DMS53 treated with DMSO at 0.1 percent for 48 hours (cell line): ENCODE measurements around the gene ETF1.

ENCODE experiments used
- DNase-seq: peaks from one replicate; lab custom pipeline; 2025; ENCODE audit not compliant: unreplicated experiment; lab: John Stamatoyannopoulos, UW

Gene ETF1

GRCh38 chr5:138542956-138543729 is at the start of gene ETF1:
ETF1 (minus strand) TSS chr5:138543236; CDS start chr5:138542918, 318 bp downstream.
- DNase-seq, result peak; percentile 98

- no peak for DNase-seq
Observed at GRCh38 chr5:138588013-138588788, 45.2 kb upstream of the ETF1 start.

DNA sequence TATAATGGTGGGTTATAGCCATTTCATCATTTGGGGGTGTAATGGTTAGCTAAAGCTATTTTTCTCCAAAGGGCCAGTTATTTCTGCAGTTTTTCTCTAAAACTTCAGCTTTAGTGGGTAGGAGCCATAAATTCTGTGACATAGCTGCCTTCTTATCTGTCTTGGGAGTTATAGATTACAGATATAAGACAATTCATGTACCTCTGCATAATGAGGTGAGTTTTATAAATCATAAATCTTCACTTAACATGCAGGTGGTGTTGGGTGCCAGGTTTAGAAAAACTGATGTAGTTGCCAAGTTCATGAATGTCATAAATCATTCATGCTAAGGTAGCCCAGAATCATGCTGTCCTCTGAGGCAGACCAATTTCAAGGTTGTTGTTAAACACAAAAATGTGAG is 42.1 kb upstream of the ETF1 start:
- DNase-seq, result no peak

DNA sequence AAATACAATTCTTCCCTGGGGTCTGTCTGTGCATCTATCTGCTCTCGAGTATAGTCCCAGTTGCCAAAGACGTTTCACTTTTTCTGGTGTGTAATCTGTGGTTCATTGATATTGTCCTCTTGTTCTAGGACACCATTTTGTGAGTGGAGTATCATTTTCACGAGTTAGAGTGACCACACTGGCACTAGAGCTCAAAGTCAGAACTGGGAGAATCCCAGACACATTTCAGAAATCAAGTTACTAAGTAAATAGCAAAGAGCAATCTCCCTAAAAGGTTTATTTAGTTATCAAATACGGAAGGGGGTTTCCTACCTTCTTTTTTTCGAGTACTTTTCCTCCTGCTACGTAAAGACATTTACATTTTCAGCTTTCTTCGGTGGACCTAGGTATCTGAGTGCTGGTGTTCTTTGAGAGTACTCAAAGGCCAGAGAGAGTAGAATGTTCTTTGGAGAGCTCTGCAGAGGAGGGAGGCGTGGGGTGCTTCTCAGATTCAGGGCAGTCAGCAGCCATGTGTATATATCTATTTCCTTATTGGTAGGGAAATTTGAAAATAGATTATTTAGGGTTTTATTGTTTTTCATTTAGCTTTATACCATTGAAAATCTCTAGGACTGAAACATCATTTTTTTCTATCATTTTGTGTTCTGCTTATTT is 41.1 kb upstream of the ETF1 start:
- peak; percentile 31 for DNase-seq

DNA sequence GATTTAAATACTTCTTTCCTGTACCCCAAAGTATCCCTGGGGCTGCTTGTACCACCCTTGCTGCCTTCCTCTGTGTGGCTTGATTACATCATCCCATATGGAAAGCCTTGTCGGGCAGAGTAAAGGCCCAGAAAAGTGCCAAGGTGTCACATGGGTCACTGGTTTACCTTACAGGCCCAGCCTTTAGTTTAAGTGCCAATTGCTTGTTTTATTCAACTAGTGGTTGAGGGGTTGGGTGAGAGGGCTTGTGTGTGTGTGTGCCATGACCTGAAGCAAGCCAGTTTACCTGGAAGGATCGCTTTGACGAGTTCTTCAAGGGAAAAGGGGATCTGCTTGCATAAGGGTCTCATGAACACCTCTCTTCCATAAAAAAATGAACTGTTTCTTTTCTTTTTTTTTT is 39.9 kb upstream of the ETF1 start:
- no peak for DNase-seq

DNA sequence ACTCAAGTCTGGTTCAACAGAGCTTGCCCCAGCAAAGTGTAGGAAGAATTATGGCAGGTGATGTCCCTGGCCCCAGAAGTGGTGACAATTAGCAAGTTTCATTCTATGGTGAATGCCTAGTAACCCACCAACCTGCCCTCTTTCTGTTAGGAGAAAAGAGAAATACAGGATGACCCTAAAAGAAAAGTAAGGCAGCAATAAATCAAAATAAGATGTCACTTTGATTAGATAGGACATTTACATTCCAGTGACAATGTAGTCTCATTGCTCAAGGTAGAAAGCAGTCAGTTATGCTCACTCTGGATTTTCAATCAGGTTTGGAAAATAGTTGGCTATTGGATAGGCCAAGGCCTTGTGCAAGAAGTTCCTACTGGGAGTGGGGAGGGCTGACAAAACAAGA is 37.7 kb upstream of the ETF1 start:
- no peak for DNase-seq

DNA sequence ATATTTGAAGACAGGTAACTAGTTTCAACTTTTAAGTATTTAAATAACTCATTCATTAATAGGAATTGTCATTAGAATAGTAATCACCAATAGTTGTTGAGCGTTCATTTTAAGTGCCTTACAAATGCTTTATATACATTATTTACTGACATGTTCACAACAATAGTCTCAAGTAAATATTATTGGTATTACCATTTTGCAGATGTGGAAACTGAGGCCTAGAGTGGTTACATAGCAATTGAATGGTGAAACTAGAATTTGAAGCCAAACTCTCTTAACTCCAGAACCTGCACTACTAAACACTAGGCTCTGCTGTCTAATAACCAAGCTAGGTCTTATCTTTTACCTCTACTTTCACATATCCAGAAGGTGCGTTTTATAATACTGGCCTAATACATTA is 37.0 kb upstream of the ETF1 start:
- DNase-seq, result no peak

GRCh38 chr5:138579517-138579863 is 36.5 kb upstream of the ETF1 start:
- DNase-seq, result no peak

GRCh38 chr5:138577452-138577851 is 34.4 kb upstream of the ETF1 start:
- DNase-seq, result no peak

- DNase-seq, result peak; percentile 99
Observed at GRCh38 chr5:138575194-138576015, 32.4 kb upstream of the ETF1 start, which contains the start of gene HSPA9. HSPA9 (minus strand) TSS chr5:138575401; CDS start chr5:138575318, 83 bp downstream.

DNA sequence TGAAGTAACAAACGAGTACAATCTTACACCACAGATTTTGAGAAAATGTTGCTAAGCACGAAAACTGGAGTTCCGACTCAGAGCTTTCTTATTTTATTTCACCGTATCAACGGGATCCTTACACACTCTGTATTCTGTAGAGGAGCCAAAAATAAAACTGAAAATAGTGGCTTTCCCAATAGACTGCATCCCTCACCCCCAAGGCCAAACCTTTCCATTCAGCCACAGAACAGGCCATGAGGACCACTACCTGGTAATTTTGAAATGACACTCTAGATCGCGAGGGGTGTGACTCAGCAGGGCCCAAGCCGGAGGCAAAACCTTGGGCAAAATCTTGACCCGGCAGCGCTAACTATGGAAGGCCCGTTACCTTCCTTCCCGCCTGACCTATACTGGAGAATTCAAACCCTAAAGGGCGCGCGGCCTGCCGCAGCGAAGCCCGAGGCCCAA is 31.7 kb upstream of the ETF1 start:
- DNase-seq, result no peak

GRCh38 chr5:138573949-138574670 is 31.1 kb upstream of the ETF1 start:
- no peak for DNase-seq

GRCh38 chr5:138573223-138573622 is 30.2 kb upstream of the ETF1 start:
- DNase-seq, result no peak

DNA sequence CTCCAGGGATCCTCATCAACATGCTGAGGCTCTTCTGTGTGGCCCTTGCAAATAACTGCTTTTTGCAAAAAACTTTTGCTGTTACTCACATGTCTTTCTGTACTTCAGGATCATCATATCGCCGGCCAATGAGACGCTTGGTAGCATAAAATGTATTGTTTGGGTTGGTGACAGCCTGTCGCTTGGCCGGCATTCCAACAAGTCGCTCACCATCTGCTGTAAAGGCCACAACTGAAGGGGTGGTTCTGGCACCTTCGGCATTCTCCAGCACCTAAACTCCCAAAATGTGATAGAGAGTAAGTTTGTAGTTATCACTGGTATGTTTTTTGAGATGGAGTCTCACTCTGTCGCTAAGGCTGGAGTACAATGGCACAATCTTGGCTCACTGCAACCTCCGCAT is 27.8 kb upstream of the ETF1 start:
- no peak for DNase-seq

GRCh38 chr5:138569782-138570181 is 26.7 kb upstream of the ETF1 start:
- DNase-seq, result no peak

GRCh38 chr5:138568061-138568824 is 25.2 kb upstream of the ETF1 start:
- DNase-seq, result no peak

- no peak for DNase-seq
Observed at GRCh38 chr5:138566792-138567191, 23.8 kb upstream of the ETF1 start.

DNA sequence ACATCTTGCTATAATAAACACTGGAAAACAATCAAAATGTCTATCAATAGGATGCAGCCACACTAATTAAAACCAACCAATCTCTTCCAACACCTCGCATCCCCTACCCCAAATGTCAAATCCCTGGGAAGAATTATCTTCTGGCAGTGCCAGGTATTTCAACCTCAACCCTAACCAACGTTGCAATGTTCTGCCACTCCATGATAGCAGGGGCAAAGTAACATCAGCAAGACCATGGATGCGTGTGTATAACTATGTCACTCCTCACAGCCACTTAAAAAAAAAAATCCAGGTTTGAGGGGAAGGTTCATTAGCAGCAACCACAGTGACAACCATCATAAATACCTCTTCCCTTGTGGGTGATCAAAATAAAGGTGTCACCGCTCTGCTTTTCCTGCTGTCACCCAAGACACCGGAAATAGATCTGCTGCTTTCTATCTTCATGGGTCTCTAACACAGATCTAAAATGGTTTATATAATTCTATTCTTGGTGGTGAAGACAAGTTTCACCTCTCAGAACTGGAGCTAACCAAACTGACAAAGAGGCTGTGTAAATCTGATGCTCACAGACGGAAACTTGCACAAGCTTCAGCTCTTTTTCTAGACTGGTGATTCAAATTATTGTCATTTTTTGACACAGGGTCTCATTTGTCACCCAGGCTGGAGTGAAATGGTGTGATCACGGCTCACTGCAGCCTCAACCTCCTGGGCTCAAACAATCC is 22.2 kb upstream of the ETF1 start:
- no peak for DNase-seq

GRCh38 chr5:138564242-138564641 is 21.2 kb upstream of the ETF1 start:
- DNase-seq, result no peak
